ENCODE measurements around the gene GLRX.

- no peak for TF ChIP-seq CTCF (conservative IDR thresholded peaks at IDR 0.05; ENCODE audit: low read length)
- no peak for TF ChIP-seq EZH2phosphoT487 (IDR thresholded peaks at IDR 0.05; ENCODE audit: borderline replicate concordance, low read depth, low read length)
These were observed 18.6 kb upstream of the GLRX start for GRCh38 chr5:95840956-95841705.
